ENCODE results near the gene MRPL32. TPM values are rescaled to one million over a fixed set of nuclear protein-coding genes. Genes with fewer than 3 reads are reported as not detected.

Gene MRPL32
- total RNA-seq, 1 donor from 2014 or later: 53.5 TPM

DNA sequence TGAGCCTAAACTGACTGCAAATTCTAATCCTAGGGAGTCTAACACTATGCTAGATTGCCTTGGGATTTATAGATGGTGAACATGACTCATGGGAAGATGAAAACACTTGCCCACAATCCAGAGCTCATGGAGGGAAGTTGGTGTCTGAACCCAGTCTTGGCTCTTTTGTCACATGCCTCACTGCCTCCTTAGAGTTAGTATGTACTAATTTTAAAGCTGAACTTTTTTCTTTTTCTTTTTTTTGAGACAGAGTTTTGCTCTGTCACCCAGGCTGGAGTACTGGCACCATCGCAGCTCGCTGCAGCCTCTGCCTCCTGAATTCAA, 14.4 kb downstream of the MRPL32 start:
- no peaks in the 10 kb centered on the region for H3K27me3 Mint-ChIP-seq (ENCODE audit: low read depth)
- no peaks in the 10 kb centered on the region for H3K36me3 Mint-ChIP-seq
- no peak overlapping the region for H3K27ac Mint-ChIP-seq
- TF ChIP-seq, protein P1, sequence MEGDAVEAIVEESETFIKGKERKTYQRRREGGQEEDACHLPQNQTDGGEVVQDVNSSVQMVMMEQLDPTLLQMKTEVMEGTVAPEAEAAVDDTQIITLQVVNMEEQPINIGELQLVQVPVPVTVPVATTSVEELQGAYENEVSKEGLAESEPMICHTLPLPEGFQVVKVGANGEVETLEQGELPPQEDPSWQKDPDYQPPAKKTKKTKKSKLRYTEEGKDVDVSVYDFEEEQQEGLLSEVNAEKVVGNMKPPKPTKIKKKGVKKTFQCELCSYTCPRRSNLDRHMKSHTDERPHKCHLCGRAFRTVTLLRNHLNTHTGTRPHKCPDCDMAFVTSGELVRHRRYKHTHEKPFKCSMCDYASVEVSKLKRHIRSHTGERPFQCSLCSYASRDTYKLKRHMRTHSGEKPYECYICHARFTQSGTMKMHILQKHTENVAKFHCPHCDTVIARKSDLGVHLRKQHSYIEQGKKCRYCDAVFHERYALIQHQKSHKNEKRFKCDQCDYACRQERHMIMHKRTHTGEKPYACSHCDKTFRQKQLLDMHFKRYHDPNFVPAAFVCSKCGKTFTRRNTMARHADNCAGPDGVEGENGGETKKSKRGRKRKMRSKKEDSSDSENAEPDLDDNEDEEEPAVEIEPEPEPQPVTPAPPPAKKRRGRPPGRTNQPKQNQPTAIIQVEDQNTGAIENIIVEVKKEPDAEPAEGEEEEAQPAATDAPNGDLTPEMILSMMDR (IDR thresholded peaks at IDR 0.05; ENCODE audit: unreplicated experiment): no peak
- peaks cover 3% of the 10 kb centered on the region for H3K9me3 Mint-ChIP-seq
- no peaks in the 10 kb centered on the region for H3K4me1 Mint-ChIP-seq
- no peak overlapping the region for H3K4me3 Mint-ChIP-seq
- DNase-seq (ENCODE audit: low spot score in 2 of 2, unreplicated experiment in 2 of 2): no peak

DNA sequence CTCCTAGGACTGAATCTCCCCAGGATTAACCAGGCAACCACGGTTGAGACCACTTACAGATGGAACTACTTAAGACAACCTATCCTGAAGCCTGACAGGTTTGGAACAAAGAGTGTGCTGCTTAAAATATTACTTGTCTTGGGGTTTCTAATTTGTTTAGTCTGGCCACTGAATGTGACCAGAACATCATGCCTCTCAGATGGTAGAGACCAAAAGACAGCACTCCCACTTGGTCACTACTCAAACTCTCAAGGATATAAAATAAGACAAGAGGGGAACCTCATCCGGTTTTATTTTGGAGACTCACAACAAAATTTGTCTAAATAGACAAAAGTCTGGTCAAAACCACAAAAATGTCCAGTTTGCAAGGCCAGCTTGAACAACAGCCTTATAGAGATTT, 15.3 kb downstream of the MRPL32 start:
- no peak overlapping the region for H3K4me3 Mint-ChIP-seq
- no peak overlapping the region for H3K27ac Mint-ChIP-seq
- H3K4me1 Mint-ChIP-seq: no peaks in the 10 kb centered on the region
- H3K9me3 Mint-ChIP-seq: peaks cover 3% of the 10 kb centered on the region
- no peaks in the 10 kb centered on the region for H3K36me3 Mint-ChIP-seq
- no peaks in the 10 kb centered on the region for H3K27me3 Mint-ChIP-seq (ENCODE audit: low read depth)
- TF ChIP-seq, protein P1 (IDR thresholded peaks at IDR 0.05; ENCODE audit: unreplicated experiment): no peak
- DNase-seq (ENCODE audit: low spot score in 2 of 2, unreplicated experiment in 2 of 2): no peak

DNA sequence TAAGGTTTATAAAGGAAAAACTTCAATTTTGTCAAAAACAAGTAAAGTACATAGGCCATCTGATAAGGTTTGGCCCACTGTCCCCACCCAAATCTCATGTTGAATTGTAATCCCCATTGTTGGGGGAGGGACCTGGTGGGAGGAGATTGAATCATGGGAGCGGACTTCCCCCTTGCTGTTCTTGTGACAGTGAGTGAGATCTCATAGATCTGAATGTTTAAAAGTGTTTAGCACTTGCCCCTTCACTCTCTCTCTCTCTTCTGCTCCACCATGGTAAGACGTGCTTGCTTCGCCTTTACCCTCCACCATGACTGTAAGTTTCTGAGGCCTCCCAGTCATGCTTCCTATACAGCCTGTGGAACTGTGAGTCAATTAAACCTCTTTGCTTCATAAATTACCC, 18.2 kb downstream of the MRPL32 start:
- TF ChIP-seq, protein P1 (IDR thresholded peaks at IDR 0.05; ENCODE audit: unreplicated experiment): no peak
- Mint-ChIP-seq H3K4me3 (no peak overlapping the region), H3K27me3 (ENCODE audit: low read depth) (no peaks in the 10 kb centered on the region), H3K9me3 (peaks cover 12% of the 10 kb centered on the region), H3K4me1 (no peaks in the 10 kb centered on the region), H3K27ac (no peak overlapping the region), H3K36me3 (no peaks in the 10 kb centered on the region)
- DNase-seq (ENCODE audit: low spot score in 2 of 2, unreplicated experiment in 2 of 2): no peak

DNA sequence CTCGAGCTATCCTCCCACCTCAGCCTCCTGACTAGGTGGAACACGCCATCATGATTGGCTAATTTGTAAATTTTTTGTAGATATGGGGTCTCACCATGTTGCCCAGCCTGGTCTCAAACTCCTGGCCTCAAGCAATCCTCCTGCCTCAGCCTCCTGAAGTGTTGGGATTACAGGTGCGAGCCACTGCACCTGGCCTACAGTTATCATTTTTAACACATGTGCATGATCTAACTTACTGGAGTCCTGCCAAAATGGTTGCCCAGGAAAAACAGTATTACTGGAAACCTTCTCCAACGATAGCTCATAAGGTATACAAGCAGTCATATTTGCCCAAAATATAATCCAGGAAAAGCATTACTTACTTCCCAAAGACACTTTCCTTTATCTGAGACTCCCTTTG, 20.2 kb downstream of the MRPL32 start:
- no peaks in the 10 kb centered on the region for H3K27me3 Mint-ChIP-seq (ENCODE audit: low read depth)
- no peaks in the 10 kb centered on the region for H3K4me1 Mint-ChIP-seq
- H3K9me3 Mint-ChIP-seq: peaks cover 23% of the 10 kb centered on the region
- DNase-seq (ENCODE audit: low spot score in 2 of 2, unreplicated experiment in 2 of 2): no peak
- TF ChIP-seq, protein P1 (IDR thresholded peaks at IDR 0.05; ENCODE audit: unreplicated experiment): no peak
- H3K27ac Mint-ChIP-seq: no peak overlapping the region
- no peaks in the 10 kb centered on the region for H3K36me3 Mint-ChIP-seq
- H3K4me3 Mint-ChIP-seq: no peak overlapping the region

DNA sequence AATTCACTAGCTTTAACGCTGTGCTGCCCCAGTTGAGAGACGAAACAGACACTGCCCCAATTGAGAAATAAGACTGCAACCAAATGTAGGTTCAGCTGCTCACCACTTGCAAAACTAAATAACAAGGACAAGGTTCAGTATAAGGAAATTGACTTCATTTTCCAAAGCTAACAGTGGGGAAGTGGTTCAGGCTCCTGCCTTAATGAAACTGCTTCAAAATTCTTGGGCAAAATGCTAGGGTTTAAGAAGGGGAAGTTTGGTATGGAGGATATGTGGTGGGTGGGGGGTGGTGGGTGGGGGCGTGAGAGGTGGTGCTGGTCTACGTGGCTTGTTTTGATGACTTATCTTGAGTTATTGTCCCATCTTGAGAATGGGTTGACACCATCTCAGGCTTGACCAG, 21.8 kb downstream of the MRPL32 start:
- Mint-ChIP-seq H3K27me3 (ENCODE audit: low read depth) (no peaks in the 10 kb centered on the region), H3K36me3 (no peaks in the 10 kb centered on the region), H3K9me3 (peaks cover 24% of the 10 kb centered on the region), H3K4me3 (no peak overlapping the region), H3K4me1 (no peaks in the 10 kb centered on the region), H3K27ac (no peak overlapping the region)
- TF ChIP-seq, protein P1 (IDR thresholded peaks at IDR 0.05; ENCODE audit: unreplicated experiment): no peak
- no peak for DNase-seq (ENCODE audit: low spot score in 2 of 2, unreplicated experiment in 2 of 2)

DNA sequence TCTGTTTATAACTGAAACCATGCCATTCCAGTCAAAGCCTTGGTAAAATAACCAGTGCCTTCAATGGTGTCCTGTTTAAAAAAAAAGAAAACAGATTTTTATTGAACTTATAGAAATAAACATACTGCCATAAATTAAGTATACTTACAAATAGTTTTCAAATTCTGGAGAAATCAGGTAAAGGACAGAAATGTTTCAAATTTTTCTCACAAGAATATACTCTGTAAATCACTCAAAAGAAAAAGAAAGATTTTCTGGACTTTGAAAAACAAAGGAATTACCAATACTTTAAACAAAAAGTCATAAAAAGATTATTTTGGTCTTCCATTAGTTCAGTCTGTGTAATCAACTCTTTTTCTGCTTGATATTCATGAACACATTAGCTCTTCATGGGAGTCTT, 23.9 kb downstream of the MRPL32 start:
- Mint-ChIP-seq H3K4me1 (no peaks in the 10 kb centered on the region), H3K36me3 (no peaks in the 10 kb centered on the region), H3K9me3 (peaks cover 34% of the 10 kb centered on the region), H3K4me3 (no peak overlapping the region), H3K27ac (no peak overlapping the region), H3K27me3 (ENCODE audit: low read depth) (no peaks in the 10 kb centered on the region)
- TF ChIP-seq, protein P1 (IDR thresholded peaks at IDR 0.05; ENCODE audit: unreplicated experiment): no peak
- no peak for DNase-seq (ENCODE audit: low spot score in 2 of 2, unreplicated experiment in 2 of 2)
